GM18861 (cell line): ENCODE measurements around the gene PHLDA2.
"Not testable (repeated sequence)": the region's sequence is repeated elsewhere in the genome, so short reads cannot be mapped to it uniquely, and the experiment has no call there.

Experiments
- ATAC-seq: cut with Tn5 transposase; IDR thresholded peaks from one replicate; pipeline ENCODE4 v1.9.1; 2021; ENCODE audit not compliant: unreplicated experiment

PHLDA2 gene

GRCh38 chr11:2915473-2915872, 13.7 kb downstream of the PHLDA2 start:
- ATAC-seq: no peak

- no peak for ATAC-seq
These were observed 14.6 kb downstream of the PHLDA2 start for GRCh38 chr11:2914455-2915195.

GRCh38 chr11:2913776-2914175, 15.4 kb downstream of the PHLDA2 start:
- no peak for ATAC-seq

- no peak for ATAC-seq
These were observed 16.2 kb downstream of the PHLDA2 start for GRCh38 chr11:2913019-2913431.

- ATAC-seq: no peak
These were observed 16.7 kb downstream of the PHLDA2 start for GRCh38 chr11:2912498-2912897.

GRCh38 chr11:2911785-2912391, 17.3 kb downstream of the PHLDA2 start:
- ATAC-seq: no peak

GRCh38 chr11:2911088-2911784, 18.0 kb downstream of the PHLDA2 start:
- ATAC-seq: no peak

GRCh38 chr11:2910401-2910955, 18.7 kb downstream of the PHLDA2 start:
- ATAC-seq: no peak

- no peak for ATAC-seq
These were observed 19.9 kb downstream of the PHLDA2 start for GRCh38 chr11:2909133-2909902.

GRCh38 chr11:2908130-2908529, 21.1 kb downstream of the PHLDA2 start:
- ATAC-seq: no peak

- ATAC-seq: not testable (repeated sequence)
These were observed 23.9 kb downstream of the PHLDA2 start for GRCh38 chr11:2905299-2905698.

GRCh38 chr11:2904153-2905052, 24.8 kb downstream of the PHLDA2 start:
- no peak for ATAC-seq

GRCh38 chr11:2903672-2904011, 25.6 kb downstream of the PHLDA2 start:
- ATAC-seq: no peak

- ATAC-seq: peak; percentile 2
These were observed 26.2 kb downstream of the PHLDA2 start for GRCh38 chr11:2902784-2903671.

- ATAC-seq: peak; percentile 79
These were observed 27.1 kb downstream of the PHLDA2 start for GRCh38 chr11:2901854-2902783.

GRCh38 chr11:2901196-2901796, 27.9 kb downstream of the PHLDA2 start:
- no peak for ATAC-seq

GRCh38 chr11:2899080-2899783, 30.0 kb downstream of the PHLDA2 start:
- no peak for ATAC-seq
